HUDEP-2 (cell line): Measurements from ENCODE around the gene NPS.

Source experiments
- DNase-seq, 76 experiments: peaks; one replicate each; lab custom pipeline; 2025; ENCODE audit not compliant: unreplicated experiment in 76 of 76; lab: John Stamatoyannopoulos, UW

The NPS gene, protein sequence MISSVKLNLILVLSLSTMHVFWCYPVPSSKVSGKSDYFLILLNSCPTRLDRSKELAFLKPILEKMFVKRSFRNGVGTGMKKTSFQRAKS

DNA sequence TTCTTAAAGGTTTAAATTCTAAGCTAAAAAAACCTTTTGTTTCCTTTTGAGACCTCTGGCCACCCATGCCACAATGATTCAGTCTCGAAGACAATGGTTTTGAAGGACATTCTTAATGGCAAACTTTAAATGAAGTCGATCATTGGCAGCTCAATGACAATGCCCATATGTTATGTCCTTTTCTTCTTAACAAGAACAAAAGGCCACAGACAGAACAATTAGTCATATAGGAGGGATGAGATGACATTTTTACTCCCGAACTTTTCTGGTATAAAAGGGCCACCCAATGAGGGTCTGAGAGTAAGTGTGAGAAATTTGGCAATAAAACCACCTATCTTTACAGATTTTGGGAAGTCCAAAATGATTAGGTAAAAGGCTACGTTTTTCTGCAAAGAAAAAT is at the start of gene NPS:
Gene NPS, plus strand, starts transcription at position 301 of the 400 bp plus-strand sequence. Its CDS starts 60 bp downstream, at position 361.
- no peak for DNase-seq

DNA sequence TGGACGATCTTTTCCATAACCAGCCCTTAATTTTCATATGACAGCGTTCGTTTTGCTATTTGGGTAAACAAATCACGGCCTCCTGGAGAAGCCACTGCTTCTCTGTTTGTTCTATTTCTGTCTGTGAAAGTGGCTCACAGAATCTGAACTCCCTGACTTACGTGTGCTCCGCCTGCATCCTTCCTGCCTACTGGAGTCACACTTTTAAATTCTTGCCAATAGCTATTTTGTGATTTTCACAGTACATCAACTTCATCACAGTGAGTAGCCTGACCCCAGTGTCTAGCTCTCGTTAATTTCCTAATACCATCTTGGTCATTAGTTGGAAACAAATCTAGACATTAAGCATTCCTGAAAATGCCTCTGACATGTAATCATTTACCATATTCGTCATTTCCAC is 49.0 kb upstream of the NPS start:
- no peak for DNase-seq

DNA sequence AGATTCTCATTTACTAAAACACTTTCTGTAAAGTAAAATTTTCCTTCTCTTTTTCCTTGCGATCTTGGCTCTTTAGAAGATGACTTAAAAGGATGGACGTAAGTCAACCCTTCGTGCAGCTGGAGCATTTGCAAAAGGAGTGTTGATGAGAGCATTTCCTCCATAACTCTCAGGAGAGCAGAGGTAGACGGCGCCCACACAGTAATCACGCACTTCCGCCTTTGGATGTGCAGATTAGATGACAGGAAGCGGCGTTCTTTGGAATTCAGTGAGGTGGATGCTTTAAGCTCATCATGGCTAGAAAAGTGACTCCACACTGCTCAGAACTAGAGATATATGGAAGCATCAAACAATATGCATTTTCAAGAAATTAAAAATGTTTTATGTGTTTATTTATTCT is 43.0 kb upstream of the NPS start:
- no peak for DNase-seq

DNA sequence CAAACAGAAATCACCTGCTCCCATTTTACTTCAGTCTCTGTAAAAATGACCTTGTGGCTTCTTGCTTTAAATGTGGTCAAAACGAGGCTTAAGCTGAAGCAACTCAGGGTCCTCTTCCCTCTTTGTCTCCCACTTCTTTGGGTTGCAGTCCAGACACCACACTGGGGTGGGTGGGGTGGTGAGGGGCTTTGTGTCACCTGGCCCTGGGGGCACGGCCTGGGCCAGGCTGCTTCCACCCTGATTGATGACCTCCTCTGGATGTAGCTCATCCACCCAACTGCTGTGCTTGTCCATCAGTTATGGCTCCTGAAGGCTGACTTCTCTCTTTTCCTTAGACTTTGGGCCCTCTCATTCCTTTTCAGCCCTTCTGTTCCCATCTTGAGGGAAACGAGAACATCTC is 26.8 kb upstream of the NPS start:
- no peak for DNase-seq

DNA sequence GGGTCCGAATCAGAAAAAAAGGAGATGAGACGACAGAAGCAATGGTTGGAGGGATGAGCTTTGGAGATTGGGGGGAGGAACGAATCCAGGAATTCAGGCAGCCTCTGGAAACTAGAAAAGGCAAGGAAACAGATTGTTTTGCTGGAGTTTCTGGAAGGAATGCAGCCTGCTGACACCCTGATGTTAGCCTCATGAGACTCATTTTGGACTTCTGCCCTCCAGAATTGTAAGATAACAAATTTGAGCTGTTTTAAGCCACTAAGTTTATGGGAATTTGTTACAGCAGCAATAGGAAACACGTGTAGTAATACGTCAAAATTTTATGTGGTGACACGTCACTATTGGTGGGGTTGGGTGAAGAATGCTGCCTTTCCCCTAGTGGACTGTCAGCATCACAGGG is 25.6 kb upstream of the NPS start:
- DNase-seq = no peak

DNA sequence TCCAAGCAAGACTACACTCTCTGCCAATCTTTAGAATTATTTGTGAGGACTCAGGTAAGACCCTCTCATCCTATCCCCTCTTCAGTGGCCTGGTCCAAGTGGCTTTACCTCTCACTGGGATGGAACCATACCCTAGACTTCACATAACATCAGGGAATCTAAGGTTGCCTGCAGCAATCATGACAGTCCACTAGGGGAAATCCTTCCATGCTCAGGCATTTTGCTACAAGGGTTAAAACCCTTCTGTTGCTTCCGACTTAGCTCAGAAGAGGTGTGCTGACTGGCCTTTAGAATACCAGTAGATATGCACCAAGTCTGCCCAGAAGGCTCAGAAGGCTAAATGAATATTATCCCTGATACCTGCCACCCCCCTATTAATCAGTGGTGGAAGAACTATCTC is 24.9 kb upstream of the NPS start:
- DNase-seq = no peak

DNA sequence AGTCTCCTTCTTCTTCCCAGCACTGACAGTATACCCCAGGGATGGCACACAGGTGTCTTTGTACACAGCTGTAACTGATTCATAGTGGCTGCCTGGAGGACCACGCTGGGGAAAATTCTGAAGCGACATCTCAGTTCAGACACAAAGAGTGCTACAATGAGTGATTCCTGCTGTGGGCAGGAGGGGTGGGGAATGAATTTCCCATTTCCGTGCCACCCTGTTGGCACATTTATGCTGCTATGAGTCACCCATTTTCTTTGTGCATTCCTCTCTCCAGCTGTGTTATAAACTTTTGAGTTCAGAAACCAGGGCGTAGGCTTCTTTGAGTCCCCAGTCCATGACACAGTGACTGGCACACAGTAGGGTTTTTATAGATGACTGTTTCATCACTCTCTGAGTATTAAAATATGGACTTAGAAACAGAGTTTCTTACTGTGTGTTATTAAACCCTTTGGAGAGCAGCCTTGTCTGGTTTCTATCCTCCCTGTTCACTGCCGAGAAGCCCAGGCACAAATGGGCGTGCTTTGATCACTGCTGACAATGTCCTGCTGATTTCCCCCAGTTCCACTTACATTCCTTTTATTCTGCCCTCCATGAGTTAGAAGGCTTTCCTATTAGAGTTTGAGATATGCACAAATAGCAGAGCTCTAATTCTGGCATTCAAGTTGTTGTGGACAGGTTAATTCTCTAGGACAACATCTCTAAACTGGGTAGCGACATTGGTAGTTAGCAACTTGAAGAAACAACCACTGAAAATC is 24.0 kb upstream of the NPS start:
- no peak for DNase-seq

DNA sequence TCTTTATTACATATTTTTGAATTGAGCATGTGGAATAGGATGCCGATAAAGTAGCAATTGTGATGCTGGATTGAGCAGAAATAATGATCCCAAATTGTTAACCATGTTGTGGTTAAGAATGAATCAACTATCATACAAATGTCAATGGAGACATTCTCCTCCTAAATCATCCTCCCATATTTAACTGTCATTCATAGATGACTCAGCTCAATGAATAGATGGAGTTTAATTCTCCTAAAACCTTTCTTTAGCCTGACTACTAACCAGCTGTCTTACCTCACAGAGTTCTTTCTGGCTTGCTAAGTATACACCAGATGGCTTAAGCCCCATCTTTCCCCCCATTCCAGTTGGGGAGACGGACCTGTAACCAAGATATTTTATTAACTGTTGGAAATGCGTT is 23.4 kb upstream of the NPS start:
- DNase-seq = no peak

DNA sequence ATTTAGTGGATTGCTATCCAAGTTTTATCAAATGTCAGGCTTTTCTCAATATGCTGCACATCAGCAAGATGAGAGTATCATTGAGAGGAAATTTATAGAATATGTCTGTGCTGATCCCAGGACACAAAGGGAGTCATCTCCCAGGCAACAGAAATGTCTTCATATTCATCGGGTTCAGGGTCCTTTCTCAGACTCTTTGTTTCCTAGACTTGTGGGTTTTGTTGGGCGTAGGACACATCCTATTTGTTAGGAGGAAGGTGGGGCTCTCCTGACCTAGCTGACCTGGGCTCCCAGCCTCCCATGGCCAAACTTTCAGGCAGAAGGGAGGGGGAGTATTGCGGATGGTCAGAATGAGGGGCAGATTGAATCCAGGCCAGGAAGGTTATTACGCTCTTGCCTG is 22.9 kb upstream of the NPS start:
- DNase-seq = no peak

DNA sequence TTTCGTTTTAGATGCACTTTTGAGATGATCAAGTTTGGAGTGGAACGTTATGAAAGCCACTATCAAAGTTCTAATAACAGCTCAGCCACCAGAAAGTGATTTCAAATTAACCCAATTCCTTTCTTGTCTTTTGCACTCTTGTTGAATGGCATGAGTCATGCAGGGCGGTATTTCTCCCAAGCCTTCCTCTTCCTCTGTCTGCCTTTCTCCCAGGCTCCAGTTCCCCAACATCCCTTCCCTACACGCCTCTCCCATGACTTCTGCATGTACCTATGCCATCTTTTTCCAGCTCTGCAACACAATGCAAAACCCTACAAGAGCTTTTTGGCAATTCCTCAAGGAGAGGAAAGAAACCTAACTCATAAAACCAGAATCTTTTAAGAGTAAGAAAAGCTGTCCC is 21.8 kb upstream of the NPS start:
- no peak for DNase-seq

DNA sequence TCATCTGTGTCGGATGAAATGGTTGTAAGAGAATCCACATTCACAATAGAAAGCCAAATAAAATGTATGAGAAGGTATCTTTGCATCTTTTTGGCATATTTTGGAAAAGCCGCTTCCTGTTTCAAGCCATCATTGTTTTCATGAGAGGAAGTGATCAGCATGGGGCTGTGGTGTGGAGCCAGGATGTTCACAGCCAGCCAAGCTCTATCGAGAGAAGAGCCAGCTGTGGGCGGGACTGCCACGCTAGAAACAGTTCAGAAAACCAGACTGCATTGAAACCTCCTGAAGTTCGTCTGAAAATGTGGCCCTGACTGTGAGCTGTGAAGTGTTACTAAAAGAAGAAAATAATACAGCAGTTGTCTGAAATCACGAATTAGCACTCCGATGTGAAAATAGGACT is 21.2 kb upstream of the NPS start:
- DNase-seq = no peak

DNA sequence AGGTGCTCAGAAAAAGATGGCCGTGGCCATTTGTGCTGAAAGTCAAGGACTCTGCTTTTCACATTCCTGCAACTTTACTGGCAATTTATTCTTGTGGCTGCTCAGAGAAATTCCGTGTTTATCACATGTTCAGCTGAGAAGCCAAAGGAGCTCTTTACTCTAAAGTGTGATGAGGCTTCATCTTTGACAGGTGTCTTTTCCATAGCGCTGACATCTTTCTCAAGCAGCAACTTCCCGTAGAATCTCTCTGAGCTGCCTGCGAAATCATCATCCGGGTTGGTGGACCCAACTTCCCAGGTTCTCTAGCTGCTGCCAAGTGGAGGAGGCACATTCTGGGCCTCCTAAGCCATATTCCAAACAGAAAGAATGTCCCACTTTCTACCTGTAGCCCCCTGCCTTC is 16.9 kb upstream of the NPS start:
- DNase-seq = no peak

DNA sequence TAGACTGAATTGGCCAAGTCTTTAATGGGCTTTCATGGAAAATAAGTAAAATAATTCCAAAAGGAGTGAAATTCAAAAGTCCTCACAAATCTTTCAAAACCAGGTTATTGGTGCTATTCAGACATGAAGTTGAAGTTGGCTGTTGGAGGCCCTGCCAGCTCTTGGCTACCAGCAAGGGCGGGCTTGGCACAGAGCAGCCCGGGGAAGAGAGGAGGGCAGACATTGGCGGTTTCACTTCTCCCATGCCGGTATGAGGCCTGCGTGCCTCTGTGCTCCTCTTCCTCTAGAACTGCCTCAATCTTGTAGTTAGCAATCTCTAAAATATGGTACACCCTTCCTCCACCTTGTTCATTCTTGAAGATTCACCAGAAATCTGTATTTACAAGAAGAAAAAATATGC is 16.4 kb upstream of the NPS start:
- no peak for DNase-seq

DNA sequence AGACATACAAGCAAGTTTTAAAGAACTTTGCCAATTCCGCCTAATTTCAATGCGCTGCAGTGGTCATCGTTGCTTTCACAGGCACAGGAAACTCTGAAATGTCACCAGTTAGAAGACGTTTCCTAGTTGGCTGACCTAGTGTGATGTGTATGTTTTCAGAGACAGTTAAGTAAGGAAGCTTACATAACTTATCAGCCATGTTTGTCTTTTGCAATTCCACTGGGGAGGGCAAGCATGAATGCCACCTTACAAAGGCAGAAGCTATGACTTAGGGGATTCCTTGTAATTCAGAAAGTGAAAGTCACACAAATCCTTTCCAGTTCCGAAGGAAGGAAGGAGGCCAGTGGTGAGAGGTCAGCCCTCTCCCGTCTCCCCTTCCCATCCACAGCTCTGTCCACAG is 15.0 kb upstream of the NPS start:
- DNase-seq = no peak

DNA sequence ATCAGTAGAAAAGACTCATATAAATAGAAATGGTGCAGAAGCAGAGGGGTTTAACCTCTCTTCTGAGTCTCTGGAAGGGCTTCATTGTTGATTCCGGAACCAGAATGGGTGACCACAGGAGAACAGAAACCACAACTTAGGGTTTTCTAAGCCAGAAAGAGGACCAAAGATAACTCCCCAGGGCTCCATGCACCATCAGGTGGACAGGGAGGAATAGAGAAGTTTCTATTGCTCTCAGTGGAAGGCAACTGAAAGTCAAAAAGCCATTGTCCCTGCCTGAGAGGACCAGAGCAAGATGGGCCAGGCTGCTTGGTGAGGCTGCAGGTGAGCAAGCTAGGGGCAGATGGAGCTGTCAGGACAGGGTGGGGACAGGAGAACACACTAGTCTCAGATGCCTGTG is 14.6 kb upstream of the NPS start:
- no peak for DNase-seq

DNA sequence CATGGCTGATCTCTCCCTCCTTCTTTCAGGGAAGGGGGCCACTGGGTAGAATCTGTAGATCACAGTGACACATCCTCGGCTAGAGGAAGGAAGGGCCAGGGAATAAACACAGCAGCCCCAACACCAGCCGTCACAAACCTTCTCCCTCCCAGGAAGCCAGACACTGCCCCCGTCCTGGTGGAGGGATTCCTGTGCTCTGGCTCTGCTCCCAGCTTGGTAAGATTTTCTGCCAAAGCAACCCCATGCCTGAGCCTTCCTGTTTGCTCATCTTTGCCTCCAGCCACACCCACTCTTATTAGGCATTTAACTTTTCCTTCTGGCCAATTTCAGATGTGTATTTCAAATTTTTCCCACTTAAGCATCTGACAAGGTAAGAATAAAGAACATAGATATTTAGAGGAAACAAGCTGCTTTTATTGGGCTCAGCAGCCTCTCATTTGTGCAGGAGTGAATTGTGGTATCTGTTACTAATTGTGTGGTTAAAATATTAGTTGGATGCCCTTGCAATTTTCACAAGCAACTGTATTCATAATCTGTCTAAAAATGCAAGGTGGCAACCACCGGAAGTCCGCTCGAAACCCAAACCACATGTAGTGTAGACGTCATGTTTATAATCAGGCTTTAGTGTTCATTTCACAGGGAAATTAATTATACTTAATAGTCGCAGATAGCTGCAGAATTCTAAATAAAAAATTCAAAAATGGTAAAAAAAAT is 13.2 kb upstream of the NPS start:
- DNase-seq = no peak

DNA sequence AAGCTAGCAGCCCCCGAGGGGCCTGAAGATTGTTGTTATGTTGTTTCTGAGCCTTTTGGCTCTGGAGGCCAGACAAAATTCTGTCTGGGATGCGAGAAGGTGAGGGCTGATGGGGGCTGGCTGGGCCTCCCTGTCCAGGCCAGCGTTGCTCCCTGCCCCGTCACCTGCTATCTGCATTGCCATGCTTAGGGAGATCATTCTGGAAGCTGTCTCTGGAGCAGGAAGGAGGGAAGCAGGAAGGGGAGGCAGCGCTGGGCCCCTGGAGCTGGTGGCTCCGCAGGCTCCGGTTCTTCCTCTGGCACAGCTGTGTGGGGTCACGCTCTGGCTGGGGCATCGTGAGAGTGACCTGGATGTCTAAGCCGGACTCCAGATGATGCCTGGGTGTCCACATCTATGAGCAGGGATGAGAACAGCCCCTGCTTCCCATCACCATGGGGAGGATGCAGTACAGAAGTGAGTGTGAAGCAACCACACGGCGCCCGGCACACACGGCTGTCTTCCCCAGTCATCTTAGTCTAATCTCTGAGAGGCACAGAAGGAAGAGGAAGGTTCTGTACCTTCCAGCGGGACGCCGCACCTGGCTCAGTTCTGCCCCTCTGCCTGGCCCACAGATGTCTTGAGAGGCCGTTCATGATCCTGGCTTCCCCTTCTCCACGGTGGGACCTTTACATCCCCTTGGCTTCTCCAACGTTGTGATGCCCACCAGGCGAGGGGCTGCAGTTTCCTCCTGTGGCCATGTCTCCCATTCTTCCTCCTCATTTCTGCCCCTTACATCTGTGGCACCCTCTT is 11.9 kb upstream of the NPS start:
- DNase-seq = no peak

DNA sequence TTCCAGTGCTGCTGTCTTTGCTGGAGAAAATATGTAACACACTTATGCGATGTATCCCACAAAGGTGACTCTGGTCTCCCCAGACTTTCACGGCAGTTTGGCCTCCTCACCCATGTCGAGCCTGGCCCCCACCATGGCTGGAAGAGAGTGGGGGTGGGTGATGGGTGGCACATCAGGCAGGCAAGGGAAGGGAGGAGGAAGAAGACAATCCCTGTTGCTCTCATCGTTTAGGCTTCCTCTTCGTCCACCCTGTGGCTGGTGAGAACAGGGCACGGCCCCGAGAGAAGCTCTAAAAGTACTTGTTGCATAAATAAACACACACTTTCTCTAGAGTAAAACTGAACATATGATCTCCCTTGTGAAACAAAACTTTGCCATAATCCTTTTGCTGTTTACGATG is 11.2 kb upstream of the NPS start:
- no peak for DNase-seq

DNA sequence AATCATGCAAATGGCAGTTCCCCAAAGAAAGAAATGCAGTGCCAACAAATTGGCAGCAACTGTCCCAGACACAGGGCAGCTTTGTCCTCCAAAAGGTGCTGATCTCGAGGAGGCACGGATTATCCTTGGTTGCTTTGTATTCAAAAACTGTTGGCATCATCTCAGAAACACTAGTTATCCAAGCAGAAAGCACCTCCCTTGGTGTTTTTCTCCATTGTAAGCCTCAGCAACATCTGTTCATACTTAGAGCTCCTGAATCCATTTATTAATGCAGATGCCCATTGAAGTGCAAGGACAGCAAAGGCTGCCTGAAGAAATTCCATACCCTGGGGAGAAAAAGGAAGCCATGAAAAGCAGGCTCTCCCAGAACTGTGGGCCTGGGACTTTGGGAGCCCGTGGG is 1.1 kb upstream of the NPS start:
- no peak for DNase-seq

DNA sequence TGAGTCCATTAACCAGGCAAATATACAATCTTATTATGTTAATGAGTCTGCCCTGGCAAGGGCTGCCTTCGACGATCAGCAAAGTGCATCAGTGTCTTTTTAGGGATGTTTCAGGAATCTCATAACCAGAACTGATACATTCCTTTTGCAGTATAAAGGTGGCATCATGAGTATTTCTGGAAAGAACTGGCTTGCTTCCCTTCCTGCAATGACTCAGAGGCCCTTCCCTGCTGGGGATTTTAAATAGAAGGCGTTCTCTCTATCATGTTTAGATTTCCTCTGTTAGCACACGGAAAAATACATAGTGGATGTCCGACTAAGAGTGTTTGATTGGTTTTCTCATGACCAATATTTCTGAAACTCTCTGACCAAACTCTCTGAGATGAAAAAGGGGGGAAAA is 1.8 kb downstream of the NPS start:
- DNase-seq = no peak

DNA sequence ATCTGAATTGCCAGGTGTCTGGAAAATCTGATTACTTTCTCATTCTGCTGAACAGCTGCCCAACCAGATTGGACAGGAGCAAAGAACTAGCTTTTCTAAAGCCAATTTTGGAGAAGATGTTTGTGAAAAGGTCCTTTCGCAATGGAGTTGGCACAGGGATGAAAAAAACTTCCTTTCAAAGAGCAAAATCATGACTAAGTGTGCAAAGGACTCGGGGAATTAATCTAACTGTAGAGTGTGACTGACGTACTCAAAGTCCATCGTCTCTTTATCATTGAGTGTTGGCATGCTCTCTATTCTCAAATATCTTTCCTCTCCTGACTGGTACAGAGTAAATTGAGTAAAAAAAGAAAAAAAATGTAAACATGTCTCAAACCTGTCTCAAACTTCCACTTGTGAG is 3.3 kb downstream of the NPS start:
- no peak for DNase-seq

DNA sequence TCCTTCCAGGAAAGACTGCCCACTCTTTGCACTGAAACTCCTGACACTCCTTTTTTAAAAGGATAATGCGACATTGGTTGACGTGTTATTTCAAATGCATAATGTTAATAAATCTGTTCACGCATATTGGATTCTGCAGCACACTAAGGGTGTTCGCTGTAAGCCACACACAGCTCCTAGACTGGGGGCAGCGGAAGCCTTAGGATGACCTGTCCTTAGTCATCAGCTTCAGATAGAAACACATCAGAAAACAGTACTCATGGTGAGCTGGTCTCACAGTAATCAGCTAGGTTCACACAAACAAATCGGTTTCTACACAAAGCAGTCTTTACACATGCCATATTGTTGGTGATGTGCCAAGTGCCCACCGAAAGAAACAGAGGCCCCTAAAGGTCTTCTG is 4.3 kb downstream of the NPS start:
- DNase-seq = no peak
